CD1c-positive myeloid dendritic cell (primary cell): Measurements from ENCODE around the gene SMC2.

Experiments
- DNase-seq: peaks from one replicate; pipeline ENCODE4 v3.0.0-alpha.2; 2016; ENCODE audit errors: extremely low spot score

SMC2 gene

GRCh38 chr9:104107799-104108198 lies 13.7 kb downstream of the SMC2 start:
- no peak for DNase-seq

DNA sequence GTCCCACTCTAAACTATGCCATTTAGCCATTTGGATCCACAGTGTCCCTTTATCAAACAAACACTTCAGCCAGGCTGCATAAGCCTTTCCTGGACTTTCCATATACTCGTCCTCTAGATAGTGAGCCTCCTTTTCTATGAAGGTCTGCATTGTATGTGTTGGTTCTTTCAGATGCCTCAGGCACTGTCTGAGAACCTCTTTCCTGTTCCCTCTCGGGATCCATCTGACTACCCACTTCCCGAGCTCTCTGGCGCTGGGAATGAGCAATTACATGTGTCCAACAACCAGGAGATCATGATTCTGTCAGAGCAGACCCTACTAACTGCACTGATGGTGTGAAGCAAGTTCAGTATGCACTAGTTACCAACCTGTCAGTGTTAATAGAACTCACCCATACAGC lies 14.2 kb downstream of the SMC2 start:
- no peak for DNase-seq

DNA sequence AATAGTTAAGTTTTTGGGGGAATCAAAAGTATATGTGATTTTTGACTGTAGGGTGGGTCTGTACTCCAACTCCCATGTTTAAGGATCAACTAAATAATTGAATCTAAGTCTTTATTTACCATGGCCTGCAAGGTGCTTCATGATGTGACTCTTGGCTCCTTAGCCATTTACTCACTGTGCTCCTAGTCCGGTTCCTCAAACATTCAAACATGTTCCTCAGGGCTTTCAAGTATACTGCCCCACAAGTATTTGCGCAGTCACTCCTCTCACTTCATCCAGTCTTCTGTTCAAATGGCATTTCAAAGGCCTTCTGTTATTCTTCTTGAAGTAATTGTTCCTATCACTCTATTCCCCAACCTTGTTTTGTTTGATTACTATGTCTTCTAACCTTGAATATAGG lies 16.4 kb downstream of the SMC2 start:
- no peak for DNase-seq

- DNase-seq = no peak
Measured at GRCh38 chr9:104118916-104119315, 24.8 kb downstream of the SMC2 start.

DNA sequence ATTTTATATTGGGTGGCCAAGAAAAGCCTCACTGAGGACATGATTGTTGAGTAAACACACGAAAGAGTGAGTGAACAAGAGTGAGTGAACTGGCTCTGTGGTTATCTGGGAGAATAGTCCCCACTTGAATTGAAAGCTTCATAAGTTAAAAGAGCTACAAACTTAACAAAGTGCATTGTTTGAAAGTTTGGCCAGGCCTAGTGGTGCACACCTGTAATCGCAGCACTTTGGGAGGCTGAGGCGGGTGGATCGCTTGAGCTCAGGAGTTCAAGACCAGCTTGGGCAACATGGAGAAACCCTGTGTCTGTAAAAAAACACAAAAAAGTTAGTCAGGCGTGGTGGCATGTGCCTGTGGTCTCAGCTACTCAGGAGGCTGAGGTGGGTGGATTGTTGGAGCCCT lies 26.9 kb downstream of the SMC2 start:
- no peak for DNase-seq

DNA sequence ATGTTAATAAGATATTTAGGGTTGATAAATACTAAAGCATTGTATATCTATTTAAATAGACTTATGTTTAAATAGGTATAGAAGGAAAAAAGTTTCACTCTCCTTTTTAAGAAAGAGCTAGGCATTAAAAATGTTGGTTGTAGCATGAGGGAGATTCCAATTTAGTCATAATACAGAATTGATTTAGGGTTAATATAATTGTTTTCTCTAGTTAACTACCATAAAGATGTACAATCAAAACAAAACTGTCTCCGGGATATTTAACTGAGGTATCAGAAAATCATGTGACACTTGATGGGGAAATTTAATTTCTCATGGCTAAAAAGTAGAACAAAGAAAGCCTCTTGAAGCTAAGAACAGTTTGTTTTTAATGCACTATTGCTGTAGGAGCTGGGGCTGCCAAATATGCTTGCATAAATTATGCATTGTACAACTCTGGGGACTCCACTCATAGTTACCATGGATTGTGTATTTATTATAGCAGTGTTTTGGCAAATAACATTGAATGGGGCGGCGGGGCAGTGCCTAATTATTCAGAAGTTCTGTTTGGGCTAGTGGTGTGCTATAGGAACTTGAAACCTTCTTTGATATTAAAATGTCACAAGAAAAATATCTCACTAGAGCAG lies 44.2 kb downstream of the SMC2 start:
- no peak for DNase-seq

GRCh38 chr9:104142799-104143549 lies 48.9 kb downstream of the SMC2 start:
- no peak for DNase-seq

GRCh38 chr9:104143550-104143910 lies 49.4 kb downstream of the SMC2 start:
- no peak for DNase-seq

- no peak for DNase-seq
Measured at GRCh38 chr9:104144336-104144735, 50.2 kb downstream of the SMC2 start.

- DNase-seq = no peak
Measured at GRCh38 chr9:104173067-104173466, 79.0 kb downstream of the SMC2 start.

DNA sequence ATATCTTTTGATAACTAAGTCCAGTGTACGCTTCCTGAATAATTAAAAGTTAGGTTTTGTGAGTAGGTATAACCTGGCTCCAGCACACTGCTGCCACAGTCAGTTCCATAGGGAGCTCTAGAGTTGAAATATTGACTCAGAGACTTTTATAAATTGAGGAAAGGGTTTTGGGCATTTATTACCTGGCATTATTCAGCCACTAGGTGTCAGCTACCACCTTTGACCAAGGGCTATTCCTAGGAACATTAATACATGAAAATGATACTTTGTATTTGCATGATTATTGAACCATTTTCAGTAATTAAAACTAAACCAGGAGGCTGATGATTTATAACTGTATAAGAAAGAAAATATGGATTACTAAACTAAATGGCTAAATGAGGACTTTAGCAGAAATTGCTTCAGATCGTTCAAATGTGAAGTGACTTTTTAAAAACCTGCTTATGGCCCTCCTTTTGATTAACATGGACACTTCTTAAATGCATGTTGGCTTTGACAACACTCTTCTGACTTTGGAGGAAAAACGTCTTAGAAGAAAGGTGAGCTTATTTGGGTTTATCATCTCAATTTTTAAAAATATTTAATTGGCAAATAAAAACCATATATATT lies 83.0 kb downstream of the SMC2 start:
- DNase-seq = no peak

DNA sequence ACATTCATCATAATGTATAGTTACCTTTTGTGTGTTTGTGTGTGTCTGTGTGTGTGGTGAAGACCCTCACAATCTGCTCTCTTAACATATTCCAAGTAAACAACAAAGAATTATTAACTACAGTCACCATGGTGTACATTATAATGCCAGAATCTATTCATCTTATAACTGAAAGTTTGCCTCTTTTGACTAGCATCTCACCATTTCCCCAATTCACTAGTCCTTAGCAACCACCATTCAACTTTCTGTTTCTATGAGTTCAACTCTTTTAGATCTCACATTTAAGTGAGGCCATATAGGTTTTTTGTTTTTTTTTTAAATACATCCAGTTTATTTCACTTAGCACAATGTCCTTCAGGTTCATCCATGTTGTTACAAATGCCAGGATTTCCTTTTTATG lies 83.6 kb downstream of the SMC2 start:
- DNase-seq = no peak
